PC-3 (cell line): ENCODE results near the gene PLSCR5. TPM values are rescaled to one million over a fixed set of nuclear protein-coding genes. Genes with fewer than 3 reads are reported as not detected.
A peak's percentile ranks its signal among the peaks of the same experiment; 100 is the strongest.

Experiments used
- ATAC-seq: fragments of 200-7000 bp; cut with Tn5 transposase; 2 replicates; pipeline ENCODE4 v1.9.1; 2020; ENCODE audit warnings: mild to moderate bottlenecking, moderate library complexity
- BruUV-seq: library from RNA; stranded (reverse); fragments of 400-500 nt; replicated peaks from 2 replicates; lab custom pipeline; 2021; lab: Mats Ljungman, UMichigan
- CTCF ChIA-PET: fragments of 300-600 bp; sonication (Branson Sonifier 250); formaldehyde crosslinking; loops from one replicate; lab custom pipeline; 2022; ENCODE audit warnings: antibody characterized with exemption; lab: Charles Lee
- POLR2A ChIA-PET: fragments of 300-600 bp; sonication (Branson Sonifier 250); formaldehyde crosslinking; loops from one replicate; lab custom pipeline; 2022; ENCODE audit warnings: antibody characterized with exemption; ENCODE audit not compliant: unreplicated experiment; lab: Charles Lee
- DNase-seq: peaks from one replicate; pipeline ENCODE4 v3.0.0-alpha.2; 2015
- H2AFZ ChIP-seq: fragments of 300-600 bp; sonication (generic); 2 replicates; pipeline ENCODE4 v1.6.0; 2016; ENCODE audit warnings: antibody characterized with exemption, low read length
- H3F3A ChIP-seq: fragments of 300-600 bp; sonication (generic); one replicate; pipeline ENCODE4 v1.6.0; 2017; ENCODE audit warnings: antibody characterized with exemption, low read length, control low read depth, mild to moderate bottlenecking; ENCODE audit not compliant: unreplicated experiment
- H3K27ac ChIP-seq: fragments of 300-600 bp; sonication (generic); 2 replicates; pipeline ENCODE4 v1.5.1; 2016; ENCODE audit warnings: mild to moderate bottlenecking, low read length
- H3K27me3 ChIP-seq: fragments of 300-600 bp; sonication (generic); 2 replicates; pipeline ENCODE4 v1.6.1; 2016; ENCODE audit warnings: low read length, mixed read lengths
- H3K36me3 ChIP-seq: fragments of 300-600 bp; sonication (generic); 2 replicates; pipeline ENCODE4 v1.6.1; 2016; ENCODE audit warnings: low read depth, mixed run types, low read length, mixed read lengths
- H3K4me1 ChIP-seq: fragments of 300-600 bp; sonication (generic); 2 replicates; pipeline ENCODE4 v1.5.1; 2016; ENCODE audit warnings: low read length; ENCODE audit not compliant: insufficient read depth
- H3K4me2 ChIP-seq: fragments of 300-600 bp; sonication (generic); 2 replicates; pipeline ENCODE4 v1.6.0; 2016; ENCODE audit warnings: low read length
- H3K4me3 ChIP-seq: fragments of 300-600 bp; sonication (generic); 2 replicates; pipeline ENCODE4 v1.5.1; 2016; ENCODE audit warnings: mild to moderate bottlenecking, low read length, mixed read lengths
- H3K79me2 ChIP-seq: fragments of 300-600 bp; sonication (generic); 2 replicates; pipeline ENCODE4 v1.6.1; 2017; ENCODE audit warnings: low read length, mixed read lengths
- H3K9ac ChIP-seq: fragments of 300-600 bp; sonication (generic); 2 replicates; pipeline ENCODE4 v1.6.0; 2016; ENCODE audit warnings: mild to moderate bottlenecking, low read length
- H3K9me2 ChIP-seq: fragments of 300-600 bp; sonication (generic); replicated peaks from 2 replicates; pipeline ENCODE4 v1.6.1; 2016; ENCODE audit warnings: mixed run types, low read length, mixed read lengths
- H3K9me3 ChIP-seq: fragments of 300-600 bp; sonication (generic); 2 replicates; pipeline ENCODE4 v1.6.1; 2016; ENCODE audit warnings: low read length, mixed read lengths
- H4K20me1 ChIP-seq: fragments of 300-600 bp; sonication (generic); 2 replicates; pipeline ENCODE4 v1.6.1; 2016; ENCODE audit warnings: low read length, mixed read lengths
- CTCF ChIP-seq: fragments of 300-600 bp; sonication (generic); conservative IDR thresholded peaks from 2 replicates; pipeline ENCODE4 v1.5.1; 2017; ENCODE audit warnings: antibody characterized with exemption, low read depth, mild to moderate bottlenecking, low read length
- EZH2 ChIP-seq: fragments of 300-600 bp; sonication (generic); IDR thresholded peaks from one replicate; pipeline ENCODE4 v1.6.1; 2017; ENCODE audit warnings: antibody characterized with exemption, mild to moderate bottlenecking, low read length; ENCODE audit not compliant: unreplicated experiment
- EZH2phosphoT487 ChIP-seq: fragments of 300-600 bp; sonication (generic); IDR thresholded peaks from 2 replicates; pipeline ENCODE4 v1.6.1; 2018; ENCODE audit warnings: mild to moderate bottlenecking, antibody characterized with exemption, low read length, borderline replicate concordance
- intact Hi-C: fragments of 100-400 bp; cut with micrococcal nuclease; formaldehyde crosslinking; loops from 2 replicates; pipeline ENCODE4 v1.9.0; 2023
- total RNA-seq: library from RNA; depleted of rRNA; stranded (reverse); fragments of >200 nt; gene quantifications from 2 replicates; pipeline ENCODE4 v1.2.3, GENCODE V29; 2014

Gene PLSCR5
- total RNA-seq, 1 experiment from 2014 or later = not detected

- Histone ChIP-seq H3K79me2 (no peaks in the 10 kb centered on the region), H3K36me3 (no peaks in the 10 kb centered on the region), H3K9me2 (0 out of 2 replicates have a peak, but pooled peaks cover 3% of the 10 kb centered on the region), H4K20me1 (no peaks in the 10 kb centered on the region), H3F3A (no peaks in the 10 kb centered on the region), H3K4me2 (no peak overlapping the region), H3K4me1 (peaks cover 12% of the 10 kb centered on the region), H3K9me3 (no peaks in the 10 kb centered on the region), H3K4me3 (no peak overlapping the region), H2AFZ (no peak overlapping the region), H3K9ac (no peak overlapping the region), H3K27me3 (no peaks in the 10 kb centered on the region), H3K27ac (no peak overlapping the region)
- BruUV-seq = no TSS peak
- ATAC-seq (no peak), DNase-seq (no peak)
- intact Hi-C loops = no loop called here
- ChIA-PET POLR2A (no interaction called here), CTCF (no interaction called here)
- no peak for TF ChIP-seq EZH2
- TF ChIP-seq EZH2phosphoT487 = no peak
- no peak for TF ChIP-seq CTCF
Measured at GRCh38 chr3:146554151-146554760, 50.9 kb downstream of the PLSCR5 start.

DNA sequence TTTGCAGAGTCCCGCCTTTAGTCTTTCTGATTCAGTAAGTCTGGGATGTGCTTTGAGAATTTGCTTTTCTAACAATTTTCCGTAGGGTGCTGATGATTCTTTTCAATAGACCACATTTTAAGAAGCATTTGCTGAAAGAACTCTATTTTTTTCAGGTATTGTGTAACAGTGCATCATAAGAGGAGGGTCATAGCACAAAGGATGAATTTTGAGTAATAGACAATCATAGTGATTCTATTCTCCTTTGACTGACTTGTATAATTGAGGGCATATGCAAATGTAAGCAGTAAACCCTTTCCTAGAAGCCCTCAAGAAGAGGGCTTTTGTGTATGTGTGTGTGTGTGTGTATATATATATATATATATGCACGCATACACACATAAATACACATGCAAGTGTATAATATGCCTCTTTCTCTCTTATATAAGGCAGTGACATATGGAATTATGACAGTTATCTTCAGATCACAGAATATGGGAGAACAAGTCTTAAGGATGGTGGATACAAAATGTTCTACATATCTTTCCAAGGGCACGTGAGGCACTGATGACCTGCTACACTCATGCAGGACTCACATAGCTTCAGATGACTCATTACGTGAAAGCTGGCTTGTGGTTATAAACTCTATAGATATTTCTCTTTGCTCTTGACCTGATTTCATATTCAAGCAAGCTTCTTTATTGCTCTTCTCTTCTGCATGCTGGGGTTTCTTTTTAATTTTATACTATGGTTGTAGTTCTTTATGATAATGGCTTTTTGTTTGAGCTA lies 54.2 kb downstream of the PLSCR5 start:
- peak overlapping the region; percentile 32; the same call in 1 of the 2 replicates for H3K4me2 ChIP-seq
- DNase-seq (peak; percentile 82), ATAC-seq (peak; percentile 96)
- H3K36me3 ChIP-seq = no peaks in the 10 kb centered on the region
- intact Hi-C loops = no loop called here
- no peaks in the 10 kb centered on the region for H3K9me3 ChIP-seq
- no peaks in the 10 kb centered on the region for H3F3A ChIP-seq
- no peak overlapping the region for H2AFZ ChIP-seq
- CTCF ChIA-PET = interaction anchor here (0.5 kb wide), 1 partner anchor 129 kb away, joined by 3 read pairs; no protein-coding TSS in a partner anchor
- BruUV-seq = no TSS peak
- H3K9me2 ChIP-seq = 0 out of 2 replicates have a peak, but pooled peaks cover 3% of the 10 kb centered on the region
- no peak overlapping the region for H3K9ac ChIP-seq
- H3K27ac ChIP-seq = 0 out of 2 replicates have a peak overlapping the region, but pooled peaks have one; percentile 14
- peaks cover 12% of the 10 kb centered on the region for H3K4me1 ChIP-seq
- no peaks in the 10 kb centered on the region for H3K27me3 ChIP-seq
- TF ChIP-seq EZH2phosphoT487 = no peak
- TF ChIP-seq CTCF = no peak
- no peak for TF ChIP-seq EZH2
- POLR2A ChIA-PET = no interaction called here
- no peaks in the 10 kb centered on the region for H4K20me1 ChIP-seq
- H3K4me3 ChIP-seq = no peak overlapping the region
- no peaks in the 10 kb centered on the region for H3K79me2 ChIP-seq
